ENCODE results near the gene CRACR2B. TPM values are rescaled to one million over a fixed set of nuclear protein-coding genes. Genes with fewer than 3 reads are reported as not detected.

CRACR2B gene
- total RNA-seq, 2 experiments from 2014 or later = 1.8 to 2.3 TPM

- Mint-ChIP-seq H3K27ac (no peak overlapping the region), H3K27me3 (peaks cover 26% of the 10 kb centered on the region), H3K4me3 (peak overlapping the region; percentile 65), H3K36me3 (no peaks in the 10 kb centered on the region), H3K9me3 (no peaks in the 10 kb centered on the region), H3K4me1 (ENCODE audit: low read depth) (peaks cover 24% of the 10 kb centered on the region)
- peak; percentile 50 for DNase-seq
- intact Hi-C loops (cut with micrococcal nuclease) = no loop called here
- ChIA-PET POLR2A (interaction anchor here (1.7 to 2.2 kb wide), 2 partner anchors 10 to 14 kb away, joined by 7 to 12 read pairs; partner anchors contain the start of genes PNPLA2, POLR2L and TSPAN4), CTCF (interaction anchor here (1.2 kb wide), 2 partner anchors 10 to 14 kb away, joined by 3 to 5 read pairs; partner anchors contain the start of genes POLR2L and TSPAN4)
Observed at GRCh38 chr11:833114-833791, 5.5 kb downstream of the CRACR2B start.

GRCh38 chr11:833849-834311 lies 6.2 kb downstream of the CRACR2B start:
- ChIA-PET POLR2A (interaction anchor here (1.7 to 2.2 kb wide), 2 partner anchors 9 to 14 kb away, joined by 7 to 12 read pairs; partner anchors contain the start of genes PNPLA2, POLR2L and TSPAN4), CTCF (no interaction called here)
- H3K36me3 Mint-ChIP-seq = peaks cover 1% of the 10 kb centered on the region
- no peak overlapping the region for H3K27ac Mint-ChIP-seq
- peaks cover 22% of the 10 kb centered on the region for H3K4me1 Mint-ChIP-seq (ENCODE audit: low read depth)
- no peaks in the 10 kb centered on the region for H3K9me3 Mint-ChIP-seq
- H3K4me3 Mint-ChIP-seq = peak overlapping the region; percentile 65
- H3K27me3 Mint-ChIP-seq = peaks cover 21% of the 10 kb centered on the region
- no peak for DNase-seq
- intact Hi-C loops (cut with micrococcal nuclease) = no loop called here

- no peak for DNase-seq
- Mint-ChIP-seq H3K4me1 (ENCODE audit: low read depth) (peaks cover 18% of the 10 kb centered on the region), H3K27ac (no peak overlapping the region), H3K9me3 (no peaks in the 10 kb centered on the region), H3K27me3 (peaks cover 14% of the 10 kb centered on the region), H3K36me3 (peaks cover 2% of the 10 kb centered on the region), H3K4me3 (no peak overlapping the region)
- intact Hi-C loops (cut with micrococcal nuclease) = no loop called here
- ChIA-PET CTCF (interaction anchor here (0.5 kb wide), 1 partner anchor 554 kb away, joined by 3 read pairs; no protein-coding TSS in a partner anchor), POLR2A (interaction anchor here (2.2 kb wide), 1 partner anchor 8 kb away, joined by 12 read pairs; the partner anchor contains the start of genes POLR2L and TSPAN4)
Observed at GRCh38 chr11:834371-835316, 6.9 kb downstream of the CRACR2B start.

GRCh38 chr11:836274-836673 lies 8.6 kb downstream of the CRACR2B start:
- Mint-ChIP-seq H3K4me1 (ENCODE audit: low read depth) (peaks cover 27% of the 10 kb centered on the region), H3K36me3 (peaks cover 5% of the 10 kb centered on the region), H3K4me3 (no peak overlapping the region), H3K9me3 (no peaks in the 10 kb centered on the region), H3K27ac (no peak overlapping the region), H3K27me3 (peaks cover 8% of the 10 kb centered on the region)
- intact Hi-C loops (cut with micrococcal nuclease) = no loop called here
- DNase-seq = no peak
- ChIA-PET CTCF (no interaction called here), POLR2A (interaction anchor here (1.5 kb wide), 1 partner anchor 10 kb away, joined by 4 read pairs; no protein-coding TSS in a partner anchor)

GRCh38 chr11:836700-837099 lies 9.0 kb downstream of the CRACR2B start:
- CTCF ChIA-PET = no interaction called here
- intact Hi-C loops (cut with micrococcal nuclease) = no loop called here

GRCh38 chr11:837189-837989 lies 9.7 kb downstream of the CRACR2B start:
- Mint-ChIP-seq H3K27ac (no peak overlapping the region), H3K36me3 (peaks cover 5% of the 10 kb centered on the region), H3K4me1 (ENCODE audit: low read depth) (peaks cover 23% of the 10 kb centered on the region), H3K4me3 (no peak overlapping the region), H3K27me3 (no peaks in the 10 kb centered on the region), H3K9me3 (no peaks in the 10 kb centered on the region)
- ChIA-PET POLR2A (interaction anchor here (1.5 kb wide), 1 partner anchor 11 kb away, joined by 4 read pairs; no protein-coding TSS in a partner anchor), CTCF (no interaction called here)
- intact Hi-C loops (cut with micrococcal nuclease) = no loop called here
- no peak for DNase-seq

More at GRCh38 chr11:836700-837099, 9.0 kb downstream of the CRACR2B start:
- H3K4me3 Mint-ChIP-seq = no peak overlapping the region
- no peak for DNase-seq
- no peak overlapping the region for H3K27ac Mint-ChIP-seq
- POLR2A ChIA-PET = interaction anchor here (1.5 kb wide), 1 partner anchor 10 kb away, joined by 4 read pairs; no protein-coding TSS in a partner anchor
- no peaks in the 10 kb centered on the region for H3K9me3 Mint-ChIP-seq
- H3K36me3 Mint-ChIP-seq = peaks cover 5% of the 10 kb centered on the region
- H3K4me1 Mint-ChIP-seq (ENCODE audit: low read depth) = peaks cover 25% of the 10 kb centered on the region
- peaks cover 5% of the 10 kb centered on the region for H3K27me3 Mint-ChIP-seq

GRCh38 chr11:837990-838307 lies 10.2 kb downstream of the CRACR2B start:
- H3K4me1 Mint-ChIP-seq (ENCODE audit: low read depth) = peaks cover 23% of the 10 kb centered on the region
- no peaks in the 10 kb centered on the region for H3K27me3 Mint-ChIP-seq
- H3K9me3 Mint-ChIP-seq = no peaks in the 10 kb centered on the region
- POLR2A ChIA-PET = no interaction called here
- H3K4me3 Mint-ChIP-seq = no peak overlapping the region
- intact Hi-C loops (cut with micrococcal nuclease) = no loop called here
- DNase-seq = no peak
- CTCF ChIA-PET = interaction anchor here (1.4 kb wide), 1 partner anchor 10 kb away, joined by 4 read pairs; no protein-coding TSS in a partner anchor
- no peak overlapping the region for H3K27ac Mint-ChIP-seq
- H3K36me3 Mint-ChIP-seq = peaks cover 5% of the 10 kb centered on the region

- peaks cover under 1% of the 10 kb centered on the region for H3K27me3 Mint-ChIP-seq
- ChIA-PET POLR2A (no interaction called here), CTCF (interaction anchor here (1.4 kb wide), 1 partner anchor 10 kb away, joined by 4 read pairs; no protein-coding TSS in a partner anchor)
- no peak overlapping the region for H3K4me3 Mint-ChIP-seq
- H3K36me3 Mint-ChIP-seq = peaks cover 5% of the 10 kb centered on the region
- peaks cover 27% of the 10 kb centered on the region for H3K4me1 Mint-ChIP-seq (ENCODE audit: low read depth)
- intact Hi-C loops (cut with micrococcal nuclease) = no loop called here
- H3K27ac Mint-ChIP-seq = no peak overlapping the region
- no peaks in the 10 kb centered on the region for H3K9me3 Mint-ChIP-seq
- no peak for DNase-seq
Observed at GRCh38 chr11:838441-839279, 10.9 kb downstream of the CRACR2B start.

- peaks cover 24% of the 10 kb centered on the region for H3K4me1 Mint-ChIP-seq (ENCODE audit: low read depth)
- peaks cover 4% of the 10 kb centered on the region for H3K27me3 Mint-ChIP-seq
- no peak overlapping the region for H3K4me3 Mint-ChIP-seq
- CTCF ChIA-PET = interaction anchor here (1.4 kb wide), 1 partner anchor 9 kb away, joined by 4 read pairs; no protein-coding TSS in a partner anchor
- no peaks in the 10 kb centered on the region for H3K9me3 Mint-ChIP-seq
- no peak overlapping the region for H3K27ac Mint-ChIP-seq
- intact Hi-C loops (cut with micrococcal nuclease) = no loop called here
- POLR2A ChIA-PET = no interaction called here
- H3K36me3 Mint-ChIP-seq = peaks cover 5% of the 10 kb centered on the region
- no peak for DNase-seq
Observed at GRCh38 chr11:839280-839623, 11.5 kb downstream of the CRACR2B start.

GRCh38 chr11:839875-840617 lies 12.3 kb downstream of the CRACR2B start:
- H3K27ac Mint-ChIP-seq = no peak overlapping the region
- POLR2A ChIA-PET = interaction anchor here (0.7 to 1.2 kb wide), 4 partner anchors 9 to 30 kb away, joined by 3 to 5 read pairs (median 4); no protein-coding TSS in a partner anchor
- peak overlapping the region; percentile 85 for H3K4me3 Mint-ChIP-seq
- no peaks in the 10 kb centered on the region for H3K9me3 Mint-ChIP-seq
- intact Hi-C loops (cut with micrococcal nuclease) = loop anchor here (5.0 kb wide), 1 partner anchor 87 kb away; the partner anchor contains the start of gene AP2A2
- H3K4me1 Mint-ChIP-seq (ENCODE audit: low read depth) = peaks cover 22% of the 10 kb centered on the region
- H3K27me3 Mint-ChIP-seq = peaks cover 4% of the 10 kb centered on the region
- H3K36me3 Mint-ChIP-seq = peaks cover 5% of the 10 kb centered on the region
- CTCF ChIA-PET = no interaction called here
- DNase-seq = no peak
